Measurements from ENCODE around the gene SPTBN1.

DNA sequence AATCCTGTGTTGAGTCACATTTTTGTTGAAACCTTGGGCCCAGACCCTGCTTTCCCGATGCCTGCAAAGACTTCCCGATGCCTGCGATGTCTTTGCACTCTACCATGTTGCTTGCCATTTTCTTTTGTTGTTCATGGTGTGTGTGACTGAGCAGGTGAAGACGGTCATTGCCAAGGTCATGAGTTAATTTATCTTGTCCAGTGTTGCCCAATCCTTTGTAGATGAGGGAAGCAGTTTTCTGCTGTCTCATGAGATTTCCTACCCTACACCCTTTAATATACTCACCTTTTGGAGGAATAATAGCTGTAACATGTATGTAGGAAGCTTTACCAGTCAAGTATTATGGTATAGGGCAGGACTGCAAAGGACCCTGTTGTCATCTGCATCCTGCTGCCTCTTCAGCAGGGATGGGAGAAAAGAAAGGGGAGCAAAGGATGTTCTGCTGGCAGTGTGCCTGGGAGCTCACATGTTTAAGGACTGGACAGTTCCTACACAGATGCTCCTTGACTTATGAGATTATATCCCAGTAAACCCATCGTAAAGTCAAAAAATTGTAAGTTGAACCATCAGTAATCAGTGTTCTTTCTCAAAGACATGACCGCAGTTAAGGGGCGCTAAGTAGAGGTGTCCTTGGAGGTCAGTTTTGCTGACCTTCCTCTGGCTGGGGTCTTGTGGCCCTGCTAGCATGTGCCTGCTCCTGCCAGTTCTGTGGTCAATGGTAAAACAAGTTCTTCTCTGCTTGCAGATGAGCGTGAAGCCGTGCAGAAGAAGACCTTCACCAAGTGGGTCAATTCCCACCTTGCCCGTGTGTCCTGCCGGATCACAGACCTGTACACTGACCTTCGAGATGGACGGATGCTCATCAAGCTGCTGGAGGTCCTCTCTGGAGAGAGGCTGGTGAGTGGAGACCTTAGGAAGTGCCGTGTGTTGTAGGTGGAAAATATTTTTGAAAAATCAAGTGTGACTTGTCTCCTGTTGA is 142.5 kb downstream of the SPTBN1 start:
- TF ChIP-seq, protein P1, sequence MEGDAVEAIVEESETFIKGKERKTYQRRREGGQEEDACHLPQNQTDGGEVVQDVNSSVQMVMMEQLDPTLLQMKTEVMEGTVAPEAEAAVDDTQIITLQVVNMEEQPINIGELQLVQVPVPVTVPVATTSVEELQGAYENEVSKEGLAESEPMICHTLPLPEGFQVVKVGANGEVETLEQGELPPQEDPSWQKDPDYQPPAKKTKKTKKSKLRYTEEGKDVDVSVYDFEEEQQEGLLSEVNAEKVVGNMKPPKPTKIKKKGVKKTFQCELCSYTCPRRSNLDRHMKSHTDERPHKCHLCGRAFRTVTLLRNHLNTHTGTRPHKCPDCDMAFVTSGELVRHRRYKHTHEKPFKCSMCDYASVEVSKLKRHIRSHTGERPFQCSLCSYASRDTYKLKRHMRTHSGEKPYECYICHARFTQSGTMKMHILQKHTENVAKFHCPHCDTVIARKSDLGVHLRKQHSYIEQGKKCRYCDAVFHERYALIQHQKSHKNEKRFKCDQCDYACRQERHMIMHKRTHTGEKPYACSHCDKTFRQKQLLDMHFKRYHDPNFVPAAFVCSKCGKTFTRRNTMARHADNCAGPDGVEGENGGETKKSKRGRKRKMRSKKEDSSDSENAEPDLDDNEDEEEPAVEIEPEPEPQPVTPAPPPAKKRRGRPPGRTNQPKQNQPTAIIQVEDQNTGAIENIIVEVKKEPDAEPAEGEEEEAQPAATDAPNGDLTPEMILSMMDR (IDR thresholded peaks at IDR 0.05 in 2 of 3, conservative IDR thresholded peaks at IDR 0.05 in 1 of 3; ENCODE audit: insufficient read depth in 2 of 3, low read depth in 1 of 3, low read length in 3 of 3): no peak
- TF ChIP-seq SAP30 (IDR thresholded peaks at IDR 0.05; ENCODE audit: borderline replicate concordance, insufficient read depth, low read depth, low read length, poor library complexity, severe bottlenecking) (no peak), FOXA3 (CRISPR knock-in tag; conservative IDR thresholded peaks at IDR 0.05 in 1 of 2, IDR thresholded peaks at IDR 0.05 in 1 of 2) (no peak)
- TF ChIP-seq, protein P2, sequence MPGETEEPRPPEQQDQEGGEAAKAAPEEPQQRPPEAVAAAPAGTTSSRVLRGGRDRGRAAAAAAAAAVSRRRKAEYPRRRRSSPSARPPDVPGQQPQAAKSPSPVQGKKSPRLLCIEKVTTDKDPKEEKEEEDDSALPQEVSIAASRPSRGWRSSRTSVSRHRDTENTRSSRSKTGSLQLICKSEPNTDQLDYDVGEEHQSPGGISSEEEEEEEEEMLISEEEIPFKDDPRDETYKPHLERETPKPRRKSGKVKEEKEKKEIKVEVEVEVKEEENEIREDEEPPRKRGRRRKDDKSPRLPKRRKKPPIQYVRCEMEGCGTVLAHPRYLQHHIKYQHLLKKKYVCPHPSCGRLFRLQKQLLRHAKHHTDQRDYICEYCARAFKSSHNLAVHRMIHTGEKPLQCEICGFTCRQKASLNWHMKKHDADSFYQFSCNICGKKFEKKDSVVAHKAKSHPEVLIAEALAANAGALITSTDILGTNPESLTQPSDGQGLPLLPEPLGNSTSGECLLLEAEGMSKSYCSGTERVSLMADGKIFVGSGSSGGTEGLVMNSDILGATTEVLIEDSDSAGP (CRISPR knock-in tag; IDR thresholded peaks at IDR 0.05): no peak

Data from K562 (cell line).